ENCODE results near the gene STON2.
"Not testable (repeated sequence)": the region's sequence is repeated elsewhere in the genome, so short reads cannot be mapped to it uniquely, and the experiment has no call there.

STON2 gene

GRCh38 chr14:81265636-81266169 is 134.4 kb downstream of the STON2 start:
- DNase-seq (ENCODE audit: low spot score), result no peak

DNA sequence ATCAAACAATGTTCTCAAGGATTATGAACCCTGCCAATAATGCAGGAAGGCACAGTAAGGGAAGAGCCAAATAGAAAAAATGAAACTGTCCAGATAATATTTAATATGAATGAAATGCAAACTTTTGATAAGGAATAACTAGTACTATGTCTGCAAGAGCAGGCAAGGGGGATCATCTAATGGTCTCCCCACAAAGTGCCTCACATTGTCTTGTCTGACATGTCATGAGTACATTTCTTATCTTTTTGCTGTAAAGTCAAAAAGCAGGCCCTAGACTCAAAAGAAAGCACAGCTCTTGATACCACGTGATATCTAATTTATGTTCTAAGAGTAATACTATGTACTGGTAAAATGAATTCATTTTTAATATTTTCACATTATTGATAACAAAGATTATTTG is 135.5 kb downstream of the STON2 start:
- DNase-seq (ENCODE audit: low spot score), result no peak

- DNase-seq (ENCODE audit: low spot score), result no peak
Measured at GRCh38 chr14:81263777-81264410, 136.2 kb downstream of the STON2 start.

DNA sequence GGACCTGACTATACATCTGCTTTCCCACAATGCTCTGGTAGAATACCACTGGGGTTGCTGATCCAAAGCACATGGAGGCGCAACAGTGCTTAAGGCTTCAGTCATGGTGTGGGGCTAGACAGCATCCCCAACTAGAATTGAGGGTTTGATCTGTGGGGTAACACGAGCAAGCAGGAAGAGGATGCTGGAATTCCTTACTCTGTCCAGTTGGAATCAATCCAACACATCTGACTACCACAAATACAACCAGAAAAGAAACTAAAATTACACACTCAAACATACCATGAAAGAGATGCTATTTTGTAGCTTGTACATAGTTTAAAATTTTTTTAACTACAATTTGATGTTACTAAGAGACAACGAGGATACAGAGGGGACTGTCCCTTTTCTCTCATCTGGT is 138.9 kb downstream of the STON2 start:
- no peak for DNase-seq (ENCODE audit: low spot score)

DNA sequence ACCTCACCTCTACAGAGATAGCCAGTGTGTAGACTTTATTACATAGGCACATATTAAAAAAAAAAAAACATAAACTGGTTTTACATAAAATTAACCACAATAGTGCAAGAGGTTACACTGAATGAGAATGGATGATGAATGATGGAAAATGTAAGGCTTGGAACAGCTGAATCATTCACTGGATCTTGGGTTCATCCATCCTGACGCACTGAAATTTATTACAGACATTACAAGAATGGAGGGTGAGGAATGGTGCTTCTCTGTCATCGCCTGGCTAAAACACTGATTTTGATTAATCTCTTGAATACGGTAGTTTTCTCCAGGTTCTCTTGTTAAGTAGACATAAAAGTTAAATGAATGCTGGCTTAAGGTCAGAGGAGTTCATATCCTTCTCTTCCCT is 139.4 kb downstream of the STON2 start:
- no peak for DNase-seq (ENCODE audit: low spot score)

DNA sequence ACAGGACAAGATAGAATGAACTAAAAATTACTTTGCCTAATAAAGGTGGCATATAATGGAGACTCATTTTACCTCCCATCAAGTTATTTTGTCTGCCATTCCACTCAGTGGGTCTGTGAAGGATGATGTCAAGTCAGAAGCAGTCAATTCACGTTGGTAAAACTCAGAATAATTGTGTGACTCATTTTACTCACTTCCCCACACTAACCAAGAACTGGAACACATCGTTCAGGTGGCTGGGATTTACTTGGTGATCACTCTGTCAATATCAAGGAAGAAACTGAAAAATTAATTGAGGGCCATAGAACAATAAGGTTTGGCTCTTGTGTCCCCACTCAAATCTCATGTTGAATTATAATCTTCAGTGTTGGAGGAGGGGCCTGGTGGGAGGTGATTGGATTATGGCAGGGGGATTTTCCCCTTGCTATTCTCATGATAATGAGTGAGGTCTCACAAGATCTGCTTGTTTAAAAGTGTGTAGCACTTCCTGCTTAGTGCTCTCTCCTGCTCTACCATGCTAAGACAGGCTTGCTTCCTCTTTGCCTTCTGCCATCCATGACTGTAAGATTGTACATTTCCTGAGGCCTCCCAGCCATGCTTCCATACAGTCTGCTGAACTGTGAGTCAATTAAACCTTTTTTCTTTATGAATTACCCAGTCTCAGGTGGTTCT is 143.7 kb downstream of the STON2 start:
- DNase-seq (ENCODE audit: low spot score), result no peak

GRCh38 chr14:81252278-81252677 is 147.8 kb downstream of the STON2 start:
- no peak for DNase-seq (ENCODE audit: low spot score)

GRCh38 chr14:81247271-81247766 is 152.8 kb downstream of the STON2 start:
- peak; percentile 54 for DNase-seq (ENCODE audit: low spot score)

DNA sequence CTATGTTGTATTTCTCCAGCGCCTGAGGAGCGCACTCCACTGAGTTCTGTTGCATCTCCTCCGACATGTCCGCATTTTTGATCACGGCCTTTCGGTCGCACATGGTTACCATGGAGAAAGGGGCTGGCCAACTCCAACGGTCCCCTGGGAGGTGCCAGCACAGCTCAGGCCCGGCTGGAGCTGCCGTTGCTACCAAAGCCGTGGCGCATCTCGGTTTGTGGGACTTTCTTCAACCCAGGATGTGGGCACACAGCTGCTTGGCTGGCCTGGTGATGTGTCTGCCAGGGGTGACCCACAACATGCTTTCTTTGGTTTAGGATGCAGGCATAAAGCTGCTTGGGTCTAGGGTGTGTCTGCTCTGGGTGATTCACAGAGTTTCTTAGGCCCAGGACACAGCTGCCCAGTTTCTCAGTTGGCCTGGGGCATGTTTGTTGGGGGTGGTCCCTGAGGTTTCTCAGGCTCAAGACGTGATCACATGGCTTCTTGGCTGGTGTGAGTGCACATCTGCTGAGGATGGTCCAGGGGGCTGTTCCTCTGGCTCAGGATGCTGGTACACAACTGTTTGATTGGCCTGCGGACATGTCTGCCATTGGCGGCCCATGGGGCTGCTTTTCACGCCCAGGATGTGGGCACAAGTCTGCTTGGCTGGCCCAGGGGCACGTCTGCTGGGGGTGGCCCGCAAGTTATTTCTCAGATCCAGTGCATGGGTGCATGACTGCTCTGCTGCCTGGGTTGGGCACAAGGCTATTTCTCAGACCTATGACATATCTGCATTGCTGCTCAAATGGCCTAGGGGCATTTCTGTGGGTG is 153.5 kb downstream of the STON2 start:
- DNase-seq (ENCODE audit: low spot score), result peak; percentile 62

GRCh38 chr14:81245771-81246170 is 154.4 kb downstream of the STON2 start:
- peak; percentile 15 for DNase-seq (ENCODE audit: low spot score)

DNA sequence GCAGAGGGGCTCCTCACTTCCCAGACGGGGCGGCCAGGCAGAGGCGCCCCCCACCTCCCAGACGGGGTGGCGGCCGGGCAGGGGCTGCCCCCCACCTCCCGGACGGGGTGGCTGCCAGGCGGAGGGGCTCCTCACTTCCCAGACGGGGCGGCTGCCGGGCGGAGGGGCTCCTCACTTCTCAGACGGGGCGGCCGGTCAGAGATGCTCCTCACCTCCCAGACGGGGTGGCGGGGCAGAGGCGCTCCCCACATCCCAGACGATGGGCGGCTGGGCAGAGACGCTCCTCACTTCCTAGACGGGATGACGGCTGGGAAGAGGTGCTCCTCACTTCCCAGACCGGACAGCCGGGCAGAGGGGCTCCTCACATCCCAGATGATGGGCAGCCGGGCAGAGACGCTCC is 155.7 kb downstream of the STON2 start:
- DNase-seq (ENCODE audit: low spot score), result not testable (repeated sequence)

GRCh38 chr14:81243499-81243898 is 156.6 kb downstream of the STON2 start:
- DNase-seq (ENCODE audit: low spot score), result no peak

- DNase-seq (ENCODE audit: low spot score), result not testable (repeated sequence)
Measured at GRCh38 chr14:81236849-81237248, 163.3 kb downstream of the STON2 start.

DNA sequence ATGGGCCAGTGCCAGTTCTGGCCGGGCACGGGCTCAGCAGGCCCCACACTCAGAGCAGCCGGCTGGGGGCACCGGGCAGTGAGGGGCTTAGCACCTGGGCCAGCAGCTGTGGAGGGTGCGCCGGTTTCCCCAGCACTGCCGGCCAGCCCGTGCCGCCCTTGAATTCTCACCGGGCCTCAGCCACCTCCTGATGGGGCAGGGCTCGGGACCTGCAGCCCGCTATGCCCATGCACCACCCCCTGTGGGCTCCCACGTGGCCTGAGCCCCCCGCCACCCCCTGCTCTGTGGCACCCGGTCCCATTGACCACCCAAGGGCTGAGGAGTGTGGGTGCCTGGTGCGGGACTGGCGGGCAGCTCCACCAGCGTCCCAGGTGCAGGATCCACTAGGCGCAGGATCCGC is 164.0 kb downstream of the STON2 start:
- DNase-seq (ENCODE audit: low spot score), result no peak

GRCh38 chr14:81235096-81235495 is 165.0 kb downstream of the STON2 start:
- DNase-seq (ENCODE audit: low spot score), result no peak

DNA sequence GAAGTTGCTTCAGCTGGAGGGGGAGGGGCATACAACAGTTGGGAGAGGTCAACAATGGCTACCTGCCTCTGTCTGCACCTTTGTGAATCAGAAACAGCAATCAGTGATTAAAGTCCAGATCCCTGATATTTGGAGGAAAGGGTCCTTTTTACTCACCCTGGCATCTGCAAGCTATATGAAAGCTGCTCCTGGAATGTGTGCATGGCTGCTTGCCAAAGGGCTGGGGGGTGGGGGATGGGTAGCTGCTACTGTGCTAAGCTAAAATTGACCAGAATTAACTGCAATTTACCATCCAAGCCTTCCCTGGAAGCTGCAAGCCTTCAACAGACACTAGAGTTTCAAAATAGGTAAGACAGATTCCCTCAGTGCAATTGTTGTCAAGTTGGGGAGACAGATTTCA is 165.8 kb downstream of the STON2 start:
- DNase-seq (ENCODE audit: low spot score), result no peak

DNA sequence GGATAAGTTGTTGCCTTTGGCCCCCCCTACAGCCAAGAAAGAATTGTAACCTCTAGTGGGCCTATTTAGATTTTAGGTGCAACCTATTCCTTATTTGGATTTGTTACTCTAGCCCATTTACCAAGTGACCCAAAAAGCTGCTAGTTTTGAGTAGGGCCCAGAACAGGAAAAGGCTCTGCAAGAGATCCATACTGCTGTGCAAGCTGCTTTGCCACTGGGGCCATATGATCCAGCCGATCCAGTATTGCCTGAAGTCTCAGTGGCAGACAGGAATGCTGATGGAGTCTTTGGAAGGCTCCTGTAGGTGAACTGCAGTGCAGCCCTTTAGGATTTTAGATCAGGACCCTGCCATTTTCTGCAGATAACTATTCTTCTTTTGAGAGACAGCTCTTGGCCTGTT is 166.5 kb downstream of the STON2 start:
- DNase-seq (ENCODE audit: low spot score), result no peak

DNA sequence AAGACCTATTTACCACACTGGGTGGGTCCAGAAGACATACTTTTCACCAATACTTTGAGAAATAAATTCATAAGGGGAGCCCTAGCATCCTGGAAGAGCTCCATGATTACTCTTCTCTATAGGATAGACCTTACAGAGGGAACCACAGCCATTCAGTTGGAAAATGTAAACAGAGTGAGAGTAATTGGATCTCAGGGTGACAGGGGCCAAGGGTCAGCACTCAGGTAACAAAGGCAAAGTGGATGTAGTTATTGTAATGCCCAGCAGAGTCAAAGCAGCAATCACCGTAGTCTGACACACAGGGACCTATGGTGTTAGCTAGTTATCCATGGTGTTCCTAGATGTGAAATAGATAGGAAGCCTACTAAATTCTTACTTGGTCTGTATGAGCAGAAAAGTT is 168.6 kb downstream of the STON2 start:
- no peak for DNase-seq (ENCODE audit: low spot score)

GRCh38 chr14:81224222-81224621 is 175.9 kb downstream of the STON2 start:
- no peak for DNase-seq (ENCODE audit: low spot score)

GRCh38 chr14:81223788-81224187 is 176.3 kb downstream of the STON2 start:
- not testable (repeated sequence) for DNase-seq (ENCODE audit: low spot score)

GRCh38 chr14:81222691-81223090 is 177.4 kb downstream of the STON2 start:
- no peak for DNase-seq (ENCODE audit: low spot score)

GRCh38 chr14:81222126-81222525 is 178.0 kb downstream of the STON2 start:
- no peak for DNase-seq (ENCODE audit: low spot score)

All from AG08395 (cell line).